ENCODE measurements around the gene WDFY4.

Gene WDFY4

GRCh38 chr10:49012603-49013002, 327.9 kb downstream of the WDFY4 start:
- TF ChIP-seq EGR1 (IDR thresholded peaks at IDR 0.05) (no peak), ZBTB7A (IDR thresholded peaks at IDR 0.05; ENCODE audit: low read depth) (no peak), CREB1 (IDR thresholded peaks at IDR 0.05; ENCODE audit: low read depth) (no peak), TEAD4 (IDR thresholded peaks at IDR 0.05) (no peak), EP300 (IDR thresholded peaks at IDR 0.05; ENCODE audit: borderline replicate concordance) (no peak), REST (IDR thresholded peaks at IDR 0.05; ENCODE audit: low read depth) (no peak), CEBPB (IDR thresholded peaks at IDR 0.05) (no peak), TCF12 (IDR thresholded peaks at IDR 0.05; ENCODE audit: low read depth) (no peak), FOXM1 (IDR thresholded peaks at IDR 0.05; ENCODE audit: borderline replicate concordance, low read depth) (no peak), MAX (IDR thresholded peaks at IDR 0.05) (no peak), TAF1 (IDR thresholded peaks at IDR 0.05; ENCODE audit: low read depth) (no peak), USF1 (IDR thresholded peaks at IDR 0.05) (no peak), RAD21 (IDR thresholded peaks at IDR 0.05; ENCODE audit: low read depth) (no peak), NFIC (IDR thresholded peaks at IDR 0.05) (no peak)

GRCh38 chr10:49015700-49016099, 331.0 kb downstream of the WDFY4 start:
- TF ChIP-seq EP300 (IDR thresholded peaks at IDR 0.05; ENCODE audit: borderline replicate concordance) = no peak
- TF ChIP-seq MAX (IDR thresholded peaks at IDR 0.05) = no peak
- no peak for TF ChIP-seq USF1 (IDR thresholded peaks at IDR 0.05)

- TF ChIP-seq FOXM1 (IDR thresholded peaks at IDR 0.05; ENCODE audit: borderline replicate concordance, low read depth) = no peak
- TF ChIP-seq RAD21 (IDR thresholded peaks at IDR 0.05; ENCODE audit: low read depth) = no peak
- no peak for TF ChIP-seq ZBTB7A (IDR thresholded peaks at IDR 0.05; ENCODE audit: low read depth)
- TF ChIP-seq CEBPB (IDR thresholded peaks at IDR 0.05) = no peak
- no peak for TF ChIP-seq REST (IDR thresholded peaks at IDR 0.05; ENCODE audit: low read depth)
- no peak for TF ChIP-seq USF1 (IDR thresholded peaks at IDR 0.05)
- TF ChIP-seq TAF1 (IDR thresholded peaks at IDR 0.05; ENCODE audit: low read depth) = no peak
- TF ChIP-seq NFIC (IDR thresholded peaks at IDR 0.05) = no peak
- TF ChIP-seq CREB1 (IDR thresholded peaks at IDR 0.05; ENCODE audit: low read depth) = no peak
- no peak for TF ChIP-seq TEAD4 (IDR thresholded peaks at IDR 0.05)
- TF ChIP-seq EGR1 (IDR thresholded peaks at IDR 0.05) = no peak
- TF ChIP-seq TCF12 (IDR thresholded peaks at IDR 0.05; ENCODE audit: low read depth) = no peak
- no peak for TF ChIP-seq MAX (IDR thresholded peaks at IDR 0.05)
- TF ChIP-seq EP300 (IDR thresholded peaks at IDR 0.05; ENCODE audit: borderline replicate concordance) = no peak
- no peak for TF ChIP-seq YY1 (IDR thresholded peaks at IDR 0.05; ENCODE audit: low read depth)
Measured at GRCh38 chr10:49021685-49022084, 337.0 kb downstream of the WDFY4 start.

- TF ChIP-seq NFIC (IDR thresholded peaks at IDR 0.05) (no peak), RAD21 (IDR thresholded peaks at IDR 0.05; ENCODE audit: low read depth) (no peak), TEAD4 (IDR thresholded peaks at IDR 0.05) (no peak), EGR1 (IDR thresholded peaks at IDR 0.05) (no peak), FOXM1 (IDR thresholded peaks at IDR 0.05; ENCODE audit: borderline replicate concordance, low read depth) (no peak)
Measured at GRCh38 chr10:49023071-49023470, 338.4 kb downstream of the WDFY4 start.

GRCh38 chr10:49023752-49024151, 339.1 kb downstream of the WDFY4 start:
- TF ChIP-seq CEBPB (IDR thresholded peaks at IDR 0.05) (no peak), TEAD4 (IDR thresholded peaks at IDR 0.05) (no peak), EP300 (IDR thresholded peaks at IDR 0.05; ENCODE audit: borderline replicate concordance) (no peak), CREB1 (IDR thresholded peaks at IDR 0.05; ENCODE audit: low read depth) (no peak), REST (IDR thresholded peaks at IDR 0.05; ENCODE audit: low read depth) (no peak), ZBTB7A (IDR thresholded peaks at IDR 0.05; ENCODE audit: low read depth) (no peak), NFIC (IDR thresholded peaks at IDR 0.05) (no peak), TAF1 (IDR thresholded peaks at IDR 0.05; ENCODE audit: low read depth) (no peak), USF1 (IDR thresholded peaks at IDR 0.05) (no peak), TCF12 (IDR thresholded peaks at IDR 0.05; ENCODE audit: low read depth) (no peak), MAX (IDR thresholded peaks at IDR 0.05) (no peak), YY1 (IDR thresholded peaks at IDR 0.05; ENCODE audit: low read depth) (no peak), EGR1 (IDR thresholded peaks at IDR 0.05) (no peak), RAD21 (IDR thresholded peaks at IDR 0.05; ENCODE audit: low read depth) (no peak)

All from Ishikawa (cell line).